Activated T-cell treated with anti-CD3 and anti-CD28 coated beads, Interleukin-2, amount 50 U/mL, for 24 hours (primary cell): ENCODE measurements around the gene AMIGO3.
"Not testable (repeated sequence)": the region's sequence is repeated elsewhere in the genome, so short reads cannot be mapped to it uniquely, and the experiment has no call there.

Experiments
- DNase-seq: peaks from one replicate; pipeline ENCODE4 v3.0.0-alpha.2; 2020
- H3K27ac Mint-ChIP-seq: 2 replicates; pipeline ENCODE4 v1.8.0; 2020; ENCODE audit warnings: mild to moderate bottlenecking, mixed read lengths
- H3K27me3 Mint-ChIP-seq: 2 replicates; pipeline ENCODE4 v1.8.0; 2020; ENCODE audit warnings: mixed read lengths
- H3K36me3 Mint-ChIP-seq: 2 replicates; pipeline ENCODE4 v1.8.0; 2020; ENCODE audit warnings: low read depth, mixed read lengths
- H3K4me1 Mint-ChIP-seq: 2 replicates; pipeline ENCODE4 v1.8.0; 2020; ENCODE audit warnings: low read depth, mixed read lengths
- H3K4me3 Mint-ChIP-seq: 2 replicates; pipeline ENCODE4 v1.8.0; 2020; ENCODE audit warnings: mild to moderate bottlenecking, moderate library complexity, mixed read lengths
- H3K9me3 Mint-ChIP-seq: 2 replicates; pipeline ENCODE4 v1.8.0; 2020; ENCODE audit warnings: mixed read lengths

The AMIGO3 gene, protein sequence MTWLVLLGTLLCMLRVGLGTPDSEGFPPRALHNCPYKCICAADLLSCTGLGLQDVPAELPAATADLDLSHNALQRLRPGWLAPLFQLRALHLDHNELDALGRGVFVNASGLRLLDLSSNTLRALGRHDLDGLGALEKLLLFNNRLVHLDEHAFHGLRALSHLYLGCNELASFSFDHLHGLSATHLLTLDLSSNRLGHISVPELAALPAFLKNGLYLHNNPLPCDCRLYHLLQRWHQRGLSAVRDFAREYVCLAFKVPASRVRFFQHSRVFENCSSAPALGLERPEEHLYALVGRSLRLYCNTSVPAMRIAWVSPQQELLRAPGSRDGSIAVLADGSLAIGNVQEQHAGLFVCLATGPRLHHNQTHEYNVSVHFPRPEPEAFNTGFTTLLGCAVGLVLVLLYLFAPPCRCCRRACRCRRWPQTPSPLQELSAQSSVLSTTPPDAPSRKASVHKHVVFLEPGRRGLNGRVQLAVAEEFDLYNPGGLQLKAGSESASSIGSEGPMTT

DNA sequence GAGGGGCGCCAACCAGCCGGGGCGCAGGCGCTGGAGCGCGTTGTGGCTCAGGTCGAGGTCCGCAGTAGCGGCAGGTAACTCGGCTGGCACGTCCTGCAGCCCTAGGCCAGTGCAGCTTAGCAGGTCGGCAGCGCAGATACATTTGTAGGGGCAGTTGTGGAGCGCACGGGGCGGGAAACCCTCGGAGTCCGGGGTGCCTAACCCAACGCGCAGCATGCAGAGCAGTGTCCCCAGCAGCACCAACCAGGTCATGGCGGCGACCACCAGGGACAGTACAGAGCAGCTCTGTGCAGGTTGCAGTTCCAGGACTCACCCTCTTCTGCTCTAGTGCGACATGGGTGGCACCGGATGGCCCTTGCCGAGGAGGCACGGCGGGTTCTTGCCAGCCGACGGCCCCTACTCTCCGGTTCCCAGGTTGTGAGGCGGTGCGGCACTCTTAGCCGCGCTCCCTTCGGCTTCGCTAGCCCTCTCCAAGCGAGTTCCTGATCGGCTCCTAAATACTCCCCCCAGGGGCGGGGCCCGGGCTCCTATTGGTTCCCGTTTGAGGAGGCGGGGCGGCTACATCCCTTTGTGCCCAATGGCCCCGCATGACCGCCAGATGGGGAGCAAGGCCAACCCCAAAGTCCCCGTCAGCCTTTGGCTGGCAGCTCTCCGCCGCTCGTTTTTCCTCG is at the start of gene AMIGO3:
Gene AMIGO3, minus strand, starts transcription at position 471 of the 671 bp plus-strand sequence. Its CDS starts 219 bp downstream, at position 252.
- peak within 1 kb of the TSS; percentile 75 for H3K4me3 Mint-ChIP-seq
- no peaks in the 10 kb centered on the region for H3K27me3 Mint-ChIP-seq
- H3K9me3 Mint-ChIP-seq: no peaks in the 10 kb centered on the region
- H3K36me3 Mint-ChIP-seq: peaks cover 70% of the 10 kb centered on the region
- peaks cover 50% of the 10 kb centered on the region for H3K4me1 Mint-ChIP-seq
- H3K27ac Mint-ChIP-seq: peak within 1 kb of the TSS; percentile 77
- DNase-seq: peak; percentile 94

DNA sequence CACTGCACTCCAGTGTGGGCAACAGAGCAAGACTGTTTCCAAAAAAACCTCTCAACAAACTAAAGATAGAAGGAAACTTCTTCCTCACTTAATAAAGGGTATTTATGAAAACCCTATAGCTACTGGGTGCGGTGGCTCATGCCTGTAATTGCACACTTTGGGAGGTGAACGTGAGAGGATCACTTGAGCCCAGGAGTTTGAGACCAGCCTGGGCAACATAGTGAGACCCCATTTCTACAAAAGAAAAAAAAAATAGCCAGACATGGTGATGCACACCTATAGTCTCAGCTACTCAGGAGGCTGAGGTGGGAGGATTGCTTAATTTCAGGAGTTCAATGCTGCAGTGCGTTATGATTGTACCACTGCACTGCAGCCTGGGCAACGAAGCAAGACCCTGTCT is 44.5 kb upstream of the AMIGO3 start:
- peaks cover 34% of the 10 kb centered on the region for H3K4me1 Mint-ChIP-seq
- no peaks in the 10 kb centered on the region for H3K27me3 Mint-ChIP-seq
- no peak for DNase-seq

DNA sequence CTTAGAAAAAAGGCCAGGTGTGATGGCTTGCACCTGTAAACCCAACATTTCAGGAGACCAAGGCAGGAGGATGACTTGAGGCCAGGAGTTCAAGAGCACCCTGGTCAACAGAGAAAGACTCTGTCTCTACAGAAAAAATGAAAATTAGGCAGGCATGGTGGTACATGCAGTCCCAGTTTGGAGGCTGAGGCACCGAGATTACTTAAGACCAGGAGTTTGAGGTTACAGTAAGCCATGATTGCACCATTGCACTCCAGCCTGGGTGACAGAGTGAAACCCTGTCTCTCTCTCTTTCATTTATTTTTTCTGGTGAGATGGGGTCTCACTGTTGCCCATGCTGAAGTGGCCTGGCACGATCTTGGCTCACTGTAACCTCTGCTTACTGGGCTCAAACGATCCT is 42.2 kb upstream of the AMIGO3 start:
- no peaks in the 10 kb centered on the region for H3K9me3 Mint-ChIP-seq
- peak overlapping the region; percentile 44 for H3K27ac Mint-ChIP-seq
- peaks cover 38% of the 10 kb centered on the region for H3K36me3 Mint-ChIP-seq
- H3K4me3 Mint-ChIP-seq: no peak overlapping the region
- no peaks in the 10 kb centered on the region for H3K27me3 Mint-ChIP-seq
- H3K4me1 Mint-ChIP-seq: peaks cover 33% of the 10 kb centered on the region
- no peak for DNase-seq

More for the DNA sequence above, 44.5 kb upstream of the AMIGO3 start:
- Mint-ChIP-seq H3K27ac (no peak overlapping the region), H3K9me3 (no peaks in the 10 kb centered on the region), H3K4me3 (no peak overlapping the region), H3K36me3 (peaks cover 43% of the 10 kb centered on the region)

DNA sequence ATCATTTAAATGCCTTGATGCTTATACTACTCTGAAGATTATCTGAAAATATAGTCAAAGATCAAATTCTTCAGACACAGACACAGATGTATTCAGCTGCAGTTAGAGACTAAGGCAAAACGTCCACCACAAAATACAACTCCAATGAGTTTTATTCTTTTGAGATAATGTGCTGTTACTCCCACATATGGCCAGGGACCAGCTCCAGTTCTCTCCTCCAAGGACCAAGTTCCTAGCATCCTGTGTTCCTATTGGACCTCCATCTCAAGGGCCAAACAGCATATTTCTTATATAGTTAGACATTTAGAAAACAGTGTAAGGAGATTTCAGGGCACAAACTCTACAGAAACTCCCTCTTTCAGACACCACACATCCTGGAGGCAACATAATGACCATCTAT is 39.7 kb upstream of the AMIGO3 start:
- no peak for DNase-seq
- Mint-ChIP-seq H3K9me3 (no peaks in the 10 kb centered on the region), H3K27ac (no peak overlapping the region), H3K4me1 (peaks cover 35% of the 10 kb centered on the region), H3K27me3 (no peaks in the 10 kb centered on the region), H3K4me3 (no peak overlapping the region), H3K36me3 (peaks cover 29% of the 10 kb centered on the region)

DNA sequence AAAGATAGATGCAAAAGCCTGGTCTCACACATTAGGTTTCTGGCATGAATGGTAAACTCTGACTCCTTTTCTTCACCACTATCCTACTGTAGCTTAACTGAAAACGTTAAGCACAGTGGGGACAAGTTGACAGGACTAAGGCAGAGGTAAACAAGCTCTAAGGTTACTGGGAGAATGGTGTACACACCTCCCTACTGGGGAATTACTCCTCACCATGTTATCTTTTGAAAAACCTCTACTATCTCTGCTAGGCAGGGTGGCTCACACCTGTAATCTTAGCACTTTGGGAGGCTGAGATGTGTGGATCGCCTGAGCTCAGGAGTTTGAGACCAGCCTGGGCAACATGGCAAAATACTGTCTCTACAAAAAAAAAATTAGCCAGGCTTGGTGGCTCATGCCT is 37.7 kb upstream of the AMIGO3 start:
- Mint-ChIP-seq H3K4me1 (peaks cover 42% of the 10 kb centered on the region), H3K27ac (no peak overlapping the region), H3K36me3 (peaks cover 29% of the 10 kb centered on the region), H3K27me3 (no peaks in the 10 kb centered on the region), H3K9me3 (no peaks in the 10 kb centered on the region), H3K4me3 (no peak overlapping the region)
- no peak for DNase-seq

DNA sequence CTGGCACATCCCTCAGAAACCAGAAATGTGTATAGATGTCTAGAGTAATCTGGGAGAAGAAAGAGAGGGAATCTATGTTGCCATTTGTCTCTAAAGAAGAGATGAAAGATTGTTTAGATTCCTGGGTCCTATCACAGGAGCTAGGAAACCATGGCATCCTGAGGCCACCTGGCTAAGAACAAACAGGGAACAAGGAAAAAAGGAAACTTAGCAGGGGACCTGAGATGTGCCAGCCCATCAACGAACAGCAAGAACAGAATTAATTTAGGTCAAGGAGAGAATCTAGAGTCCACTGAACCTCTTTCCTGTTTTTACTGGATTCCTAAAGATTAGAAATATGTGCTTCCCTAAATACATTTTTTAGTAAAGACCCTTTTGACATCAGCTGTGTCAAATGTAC is 36.6 kb upstream of the AMIGO3 start:
- DNase-seq: no peak
- no peak overlapping the region for H3K4me3 Mint-ChIP-seq
- no peaks in the 10 kb centered on the region for H3K27me3 Mint-ChIP-seq
- H3K27ac Mint-ChIP-seq: no peak overlapping the region
- peaks cover 40% of the 10 kb centered on the region for H3K4me1 Mint-ChIP-seq
- H3K9me3 Mint-ChIP-seq: no peaks in the 10 kb centered on the region
- H3K36me3 Mint-ChIP-seq: peaks cover 34% of the 10 kb centered on the region

DNA sequence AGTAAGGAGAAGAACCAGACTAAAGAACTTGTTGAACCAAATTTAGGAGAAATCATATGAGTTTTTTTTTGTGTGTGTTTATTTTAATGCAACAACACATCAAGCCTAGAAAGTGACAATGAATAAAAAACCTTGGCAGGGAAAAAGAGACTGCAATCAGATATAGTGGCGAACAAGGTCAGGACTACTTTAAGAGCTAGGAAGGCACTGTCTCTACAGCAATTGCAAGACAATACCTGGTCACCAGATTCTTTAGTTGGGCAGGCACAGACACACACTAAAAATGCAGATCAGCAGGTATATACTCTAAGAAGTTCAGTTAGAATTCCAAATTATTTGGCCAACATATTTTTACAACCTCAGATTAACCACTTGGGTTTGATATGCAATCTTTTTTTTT is 35.1 kb upstream of the AMIGO3 start:
- DNase-seq: no peak
- no peaks in the 10 kb centered on the region for H3K9me3 Mint-ChIP-seq
- H3K27ac Mint-ChIP-seq: no peak overlapping the region
- H3K4me1 Mint-ChIP-seq: peaks cover 33% of the 10 kb centered on the region
- peaks cover 29% of the 10 kb centered on the region for H3K36me3 Mint-ChIP-seq
- no peak overlapping the region for H3K4me3 Mint-ChIP-seq
- H3K27me3 Mint-ChIP-seq: no peaks in the 10 kb centered on the region

DNA sequence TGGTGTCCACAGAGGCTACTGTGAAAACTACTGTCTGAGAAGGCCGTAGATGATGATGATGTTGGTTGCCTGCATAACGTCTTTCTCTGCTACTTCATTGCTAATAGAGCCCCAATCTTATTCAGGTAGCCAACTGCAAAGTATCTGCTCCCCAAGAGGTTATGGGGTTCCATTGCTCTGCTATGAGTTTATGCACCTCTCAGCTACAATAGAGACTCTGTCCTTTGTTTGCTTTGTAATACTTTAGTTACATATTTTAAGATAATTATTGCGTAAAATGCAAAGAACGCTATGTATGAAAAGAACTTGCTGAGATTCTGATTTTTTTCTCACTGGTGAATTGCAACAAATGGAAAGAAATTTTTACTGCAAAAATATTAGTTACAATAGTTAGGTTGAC is 32.0 kb upstream of the AMIGO3 start:
- DNase-seq: no peak
- Mint-ChIP-seq H3K27ac (no peak overlapping the region), H3K9me3 (no peaks in the 10 kb centered on the region), H3K4me1 (peaks cover 23% of the 10 kb centered on the region), H3K36me3 (peaks cover 43% of the 10 kb centered on the region), H3K27me3 (no peaks in the 10 kb centered on the region), H3K4me3 (no peak overlapping the region)

DNA sequence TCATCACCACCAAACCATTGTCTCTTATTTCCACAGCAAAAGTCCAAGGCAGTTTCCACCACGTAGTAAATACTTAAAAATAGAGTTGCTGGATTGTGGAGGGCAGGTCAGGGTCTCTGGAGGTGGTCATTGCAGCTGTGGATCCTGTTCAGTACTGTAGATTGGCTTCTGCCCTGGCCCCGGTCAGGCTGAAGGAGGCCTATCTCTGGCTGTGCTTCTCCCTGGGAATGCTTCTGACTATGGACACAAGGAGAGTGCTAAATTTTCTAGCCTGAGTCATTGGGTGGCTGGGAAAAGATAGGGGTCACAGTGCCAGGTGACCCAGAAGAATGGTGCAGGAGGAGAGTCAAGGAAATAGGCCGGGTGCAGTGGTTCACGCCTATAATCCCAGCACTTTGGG is 30.6 kb upstream of the AMIGO3 start:
- H3K9me3 Mint-ChIP-seq: no peaks in the 10 kb centered on the region

DNA sequence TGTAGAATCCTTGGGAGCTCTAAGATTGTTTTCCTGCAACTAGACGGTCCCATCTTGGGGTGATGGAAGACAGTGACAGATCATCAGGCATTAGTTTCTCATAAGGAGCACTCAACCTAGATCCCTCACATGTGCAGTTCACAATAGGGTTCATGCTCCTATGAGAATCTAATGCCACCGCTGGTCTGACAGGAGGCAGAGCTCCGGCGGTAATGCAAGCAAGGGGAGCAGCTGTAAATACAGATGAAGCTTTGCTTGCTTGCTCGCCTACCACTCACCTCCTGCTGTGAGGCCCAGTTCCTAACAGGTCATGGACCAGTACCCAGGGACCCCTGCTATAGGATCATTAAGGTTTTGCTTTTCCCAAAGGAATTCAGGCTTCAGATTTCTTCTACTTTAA is 29.4 kb upstream of the AMIGO3 start:
- not testable (repeated sequence) for H3K27me3 Mint-ChIP-seq, DNase-seq, H3K27ac Mint-ChIP-seq, H3K4me1 Mint-ChIP-seq, H3K4me3 Mint-ChIP-seq, H3K9me3 Mint-ChIP-seq
- H3K36me3 Mint-ChIP-seq: peaks cover 58% of the 10 kb centered on the region

More for the DNA sequence above, 30.6 kb upstream of the AMIGO3 start:
- Mint-ChIP-seq H3K4me1 (peaks cover 15% of the 10 kb centered on the region), H3K27ac (no peak overlapping the region), H3K36me3 (peaks cover 50% of the 10 kb centered on the region), H3K27me3 (no peaks in the 10 kb centered on the region), H3K4me3 (no peak overlapping the region)
- DNase-seq: no peak

DNA sequence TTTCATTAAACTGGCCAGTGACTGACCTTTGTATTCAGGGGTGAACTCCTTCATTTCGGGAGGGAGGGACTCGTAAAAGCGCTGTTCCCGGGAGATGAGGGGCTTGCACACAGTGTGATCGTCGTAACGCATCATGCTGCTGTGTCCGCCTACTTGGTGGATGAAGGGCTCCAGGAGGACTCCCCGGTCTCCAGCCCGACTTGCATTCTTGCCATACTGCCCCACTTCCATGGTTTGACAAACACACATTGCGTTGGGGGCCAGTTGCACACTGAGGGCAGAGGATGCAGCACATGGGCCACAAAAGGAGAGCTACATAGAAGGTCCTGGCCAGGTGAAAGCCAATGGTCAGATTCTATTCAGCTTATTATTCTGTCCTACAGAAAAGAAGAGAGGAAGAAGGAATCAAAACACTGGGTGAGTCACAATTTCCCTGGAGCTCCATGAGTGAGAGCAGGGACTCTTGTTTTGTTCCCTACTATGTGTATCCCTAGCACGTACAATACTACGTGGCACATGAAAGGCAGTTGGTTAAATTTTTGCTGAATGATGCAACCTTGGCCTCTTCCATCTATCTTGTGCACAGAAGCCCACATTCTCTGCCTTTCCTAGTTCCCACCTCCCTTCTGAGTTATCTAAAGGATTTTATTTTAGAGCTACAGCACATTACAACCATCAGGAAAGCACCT is 28.5 kb upstream of the AMIGO3 start:
- no peak for DNase-seq
- H3K27ac Mint-ChIP-seq: no peak overlapping the region
- peaks cover 3% of the 10 kb centered on the region for H3K4me1 Mint-ChIP-seq
- no peaks in the 10 kb centered on the region for H3K27me3 Mint-ChIP-seq
- H3K36me3 Mint-ChIP-seq: peaks cover 58% of the 10 kb centered on the region
- no peak overlapping the region for H3K4me3 Mint-ChIP-seq
- no peaks in the 10 kb centered on the region for H3K9me3 Mint-ChIP-seq

DNA sequence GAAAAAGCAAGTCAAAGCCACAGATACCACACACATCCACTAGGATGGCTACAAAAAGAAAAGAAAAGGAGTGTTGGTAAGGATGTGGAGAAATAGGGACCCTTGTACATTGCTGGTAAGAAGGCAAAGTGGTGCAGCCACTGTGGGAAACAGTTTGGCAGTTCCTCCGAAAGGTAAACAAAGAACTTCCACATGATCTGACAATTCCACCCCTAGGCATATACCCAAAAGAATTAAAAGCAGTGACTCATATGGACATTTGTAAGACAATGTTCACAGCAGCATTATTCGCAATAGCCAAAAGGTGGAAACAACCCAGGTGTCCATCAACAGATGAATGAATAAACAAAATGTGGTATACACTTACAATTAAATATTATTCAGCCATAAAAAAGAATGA is 26.5 kb upstream of the AMIGO3 start:
- DNase-seq: no peak
- H3K4me3 Mint-ChIP-seq: no peak overlapping the region

DNA sequence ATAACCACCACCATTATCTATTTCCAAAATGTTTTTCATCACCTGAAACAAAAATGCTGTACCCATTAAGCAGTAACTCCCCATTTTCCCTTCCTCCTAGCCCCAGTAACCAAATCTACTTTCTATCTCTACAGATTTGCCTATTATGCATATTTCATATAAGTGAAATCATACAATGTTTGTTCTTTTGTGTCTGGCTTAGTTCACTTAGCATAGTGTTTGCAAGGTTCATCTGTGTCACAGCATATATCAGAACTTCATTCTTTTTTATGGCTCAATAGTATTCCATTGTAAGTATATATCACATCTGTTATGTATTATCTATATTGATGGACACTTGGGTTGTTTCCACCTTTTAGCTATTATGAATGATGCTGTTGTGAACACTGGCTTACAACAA is 20.9 kb upstream of the AMIGO3 start:
- Mint-ChIP-seq H3K4me3 (no peak overlapping the region), H3K4me1 (peaks cover 5% of the 10 kb centered on the region), H3K27me3 (no peaks in the 10 kb centered on the region), H3K36me3 (peaks cover 52% of the 10 kb centered on the region), H3K27ac (peak overlapping the region; percentile 67), H3K9me3 (no peaks in the 10 kb centered on the region)
- no peak for DNase-seq

More for the DNA sequence above, 26.5 kb upstream of the AMIGO3 start:
- no peak overlapping the region for H3K27ac Mint-ChIP-seq
- H3K36me3 Mint-ChIP-seq: peaks cover 57% of the 10 kb centered on the region
- H3K4me1 Mint-ChIP-seq: peaks cover 2% of the 10 kb centered on the region
- no peaks in the 10 kb centered on the region for H3K27me3 Mint-ChIP-seq
- no peaks in the 10 kb centered on the region for H3K9me3 Mint-ChIP-seq

DNA sequence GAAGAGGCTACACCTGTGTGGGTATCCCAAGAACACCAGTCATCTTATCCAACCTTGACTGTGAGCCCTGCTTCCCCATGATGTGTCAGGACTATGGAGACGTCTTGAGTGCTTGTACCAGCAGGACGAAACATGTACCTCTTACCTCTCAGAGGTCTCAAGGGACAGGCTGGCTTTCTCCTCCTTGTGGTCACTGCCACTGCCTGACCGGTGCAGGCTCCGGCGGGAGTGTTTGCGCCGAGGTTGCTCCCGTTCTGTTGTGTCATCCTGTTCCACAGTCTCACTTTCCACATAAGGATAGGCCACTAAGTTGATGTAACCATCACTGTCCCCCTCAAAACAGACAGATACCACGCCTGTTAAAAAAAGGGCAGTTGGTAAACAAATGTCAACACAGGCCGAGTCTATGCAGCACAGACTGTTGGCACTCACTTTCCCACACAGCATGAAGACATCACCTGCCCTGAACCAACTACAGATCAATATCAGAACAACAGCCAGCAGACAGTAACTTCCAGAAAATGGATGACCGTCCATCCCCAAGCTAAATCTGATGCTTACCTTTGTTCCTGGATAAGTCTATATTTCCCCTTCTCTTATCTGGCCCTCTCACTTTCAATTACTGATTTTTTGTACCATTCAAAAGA is 18.7 kb upstream of the AMIGO3 start:
- H3K9me3 Mint-ChIP-seq: no peaks in the 10 kb centered on the region
- peaks cover 5% of the 10 kb centered on the region for H3K4me1 Mint-ChIP-seq
- no peaks in the 10 kb centered on the region for H3K27me3 Mint-ChIP-seq
- peak overlapping the region; percentile 84 for H3K27ac Mint-ChIP-seq
- peaks cover 61% of the 10 kb centered on the region for H3K36me3 Mint-ChIP-seq
- no peak for DNase-seq
- no peak overlapping the region for H3K4me3 Mint-ChIP-seq
